Epidermal melanocyte (primary cell): ENCODE measurements around the gene STRA8.

Experiments
- DNase-seq: peaks from one replicate; pipeline ENCODE4 v3.0.0; 2011; ENCODE audit warnings: low spot score; ENCODE audit not compliant: insufficient read length

The STRA8 gene

GRCh38 chr7:135265637-135266036 is 32.0 kb downstream of the STRA8 start:
- no peak for DNase-seq

- DNase-seq = no peak
Observed at GRCh38 chr7:135269921-135270320, 36.3 kb downstream of the STRA8 start.

GRCh38 chr7:135270577-135271254 is 37.1 kb downstream of the STRA8 start:
- DNase-seq = no peak

GRCh38 chr7:135271255-135271615 is 37.6 kb downstream of the STRA8 start:
- no peak for DNase-seq

- no peak for DNase-seq
Observed at GRCh38 chr7:135272303-135272702, 38.7 kb downstream of the STRA8 start.

GRCh38 chr7:135273581-135273980 is 39.9 kb downstream of the STRA8 start:
- no peak for DNase-seq

GRCh38 chr7:135274495-135275268 is 41.0 kb downstream of the STRA8 start:
- peak; percentile 67 for DNase-seq

GRCh38 chr7:135275971-135276580 is 42.4 kb downstream of the STRA8 start:
- DNase-seq = no peak

GRCh38 chr7:135277161-135277560 is 43.5 kb downstream of the STRA8 start:
- no peak for DNase-seq

- peak; percentile 92 for DNase-seq
Observed at GRCh38 chr7:135281363-135281949, 47.8 kb downstream of the STRA8 start.

- no peak for DNase-seq
Observed at GRCh38 chr7:135282561-135283254, 49.1 kb downstream of the STRA8 start.

- no peak for DNase-seq
Observed at GRCh38 chr7:135283959-135284638, 50.5 kb downstream of the STRA8 start.

GRCh38 chr7:135285547-135286233 is 52.1 kb downstream of the STRA8 start:
- DNase-seq = no peak

GRCh38 chr7:135286876-135287275 is 53.2 kb downstream of the STRA8 start:
- DNase-seq = no peak

- no peak for DNase-seq
Observed at GRCh38 chr7:135290594-135290993, 57.0 kb downstream of the STRA8 start.

- no peak for DNase-seq
Observed at GRCh38 chr7:135291809-135292253, 58.2 kb downstream of the STRA8 start.

GRCh38 chr7:135299235-135299634 is 65.6 kb downstream of the STRA8 start:
- DNase-seq = no peak

- DNase-seq = no peak
Observed at GRCh38 chr7:135300913-135301765, 67.5 kb downstream of the STRA8 start.
